NCI-H2196 treated with DMSO at 0.1 percent for 48 hours (cell line): ENCODE data around the gene ITGA2B.
A peak's percentile ranks its signal among the peaks of the same experiment; 100 is the strongest.
"Not testable (repeated sequence)": the region's sequence is repeated elsewhere in the genome, so short reads cannot be mapped to it uniquely, and the experiment has no call there.

ENCODE experiments used
- DNase-seq: peaks from one replicate; lab custom pipeline; 2025; ENCODE audit not compliant: unreplicated experiment; lab: John Stamatoyannopoulos, UW

Gene ITGA2B

GRCh38 chr17:44369414-44370023 lies 19.9 kb downstream of the ITGA2B start:
- not testable (repeated sequence) for DNase-seq

- DNase-seq, result not testable (repeated sequence)
Observed at GRCh38 chr17:44368391-44369243, 20.8 kb downstream of the ITGA2B start.

- no peak for DNase-seq
Observed at GRCh38 chr17:44367231-44367979, 22.0 kb downstream of the ITGA2B start.

GRCh38 chr17:44365051-44365450 lies 24.4 kb downstream of the ITGA2B start:
- not testable (repeated sequence) for DNase-seq

GRCh38 chr17:44363613-44364159 lies 25.8 kb downstream of the ITGA2B start, which contains the start of gene FAM171A2:
Gene FAM171A2, minus strand, starts transcription at chr17:44363853. Its CDS starts 139 bp downstream, at chr17:44363714.
- peak; percentile 32 for DNase-seq

- no peak for DNase-seq
Observed at GRCh38 chr17:44362949-44363612, 26.4 kb downstream of the ITGA2B start.

- no peak for DNase-seq
Observed at GRCh38 chr17:44362459-44362948, 26.9 kb downstream of the ITGA2B start.

GRCh38 chr17:44361292-44362260 lies 27.9 kb downstream of the ITGA2B start:
- no peak for DNase-seq

- no peak for DNase-seq
Observed at GRCh38 chr17:44360826-44361225, 28.6 kb downstream of the ITGA2B start.

GRCh38 chr17:44360144-44360533 lies 29.3 kb downstream of the ITGA2B start:
- DNase-seq, result no peak

GRCh38 chr17:44359458-44360143 lies 29.8 kb downstream of the ITGA2B start:
- DNase-seq, result no peak

- no peak for DNase-seq
Observed at GRCh38 chr17:44359006-44359405, 30.4 kb downstream of the ITGA2B start.

- DNase-seq, result no peak
Observed at GRCh38 chr17:44358066-44358465, 31.4 kb downstream of the ITGA2B start.

GRCh38 chr17:44356241-44356640 lies 33.2 kb downstream of the ITGA2B start:
- DNase-seq, result no peak

GRCh38 chr17:44355642-44356099 lies 33.8 kb downstream of the ITGA2B start:
- DNase-seq, result no peak

GRCh38 chr17:44354582-44355561 lies 34.6 kb downstream of the ITGA2B start:
- DNase-seq, result no peak

- DNase-seq, result no peak
Observed at GRCh38 chr17:44353672-44354331, 35.6 kb downstream of the ITGA2B start.
